OCI-LY7 (cell line): ENCODE measurements around the gene AGT. TPM values are rescaled to one million over a fixed set of nuclear protein-coding genes. Genes with fewer than 3 reads are reported as not detected.

Experiments used
- BruUV-seq: library from RNA; stranded (reverse); fragments of 400-500 nt; replicated peaks from 2 replicates; lab custom pipeline; 2021; lab: Mats Ljungman, UMichigan
- CTCF ChIA-PET: fragments of 300-600 bp; sonication (Branson Sonifier 250); formaldehyde crosslinking; loops from one replicate; lab custom pipeline; 2022; ENCODE audit warnings: antibody characterized with exemption; ENCODE audit not compliant: unreplicated experiment; lab: Charles Lee
- POLR2A ChIA-PET: fragments of 300-600 bp; sonication (Branson Sonifier 250); formaldehyde crosslinking; loops from one replicate; lab custom pipeline; 2022; ENCODE audit warnings: antibody characterized with exemption; lab: Charles Lee
- DNase-seq: peaks from one replicate; pipeline ENCODE4 v3.0.0-alpha.2; 2015; ENCODE audit warnings: low spot score
- H2AFZ ChIP-seq: fragments of 200-600 bp; sonication (generic), shearing (Covaris generic); 2 replicates; pipeline ENCODE4 v1.6.1; 2014; ENCODE audit warnings: mild to moderate bottlenecking, antibody characterized with exemption, low read length, moderate library complexity
- H3K27ac ChIP-seq: fragments of 200-600 bp; sonication (generic); 2 replicates; pipeline ENCODE4 v1.5.1; 2014; ENCODE audit warnings: mixed run types, low read depth, mild to moderate bottlenecking, moderate library complexity, low read length, inconsistent platforms; ENCODE audit not compliant: poor library complexity, severe bottlenecking
- H3K36me3 ChIP-seq: fragments of 200-600 bp; sonication (generic); 2 replicates; pipeline ENCODE4 v1.6.1; 2014; ENCODE audit warnings: mild to moderate bottlenecking, antibody characterized with exemption, low read length, moderate library complexity, mixed read lengths; ENCODE audit not compliant: insufficient read depth
- H3K4me1 ChIP-seq: fragments of 200-600 bp; sonication (generic); 2 replicates; pipeline ENCODE4 v1.5.1; 2014; ENCODE audit warnings: mild to moderate bottlenecking, low read length; ENCODE audit not compliant: insufficient read depth, poor library complexity, severe bottlenecking
- H3K4me2 ChIP-seq: fragments of 200-600 bp; sonication (generic); 2 replicates; pipeline ENCODE4 v1.6.1; 2014; ENCODE audit warnings: mild to moderate bottlenecking, low read length
- H3K4me3 ChIP-seq: fragments of 200-600 bp; sonication (generic); 2 replicates; pipeline ENCODE4 v1.5.1; 2014; ENCODE audit warnings: mild to moderate bottlenecking, low read depth, low read length; ENCODE audit not compliant: poor library complexity, severe bottlenecking
- H3K79me2 ChIP-seq: fragments of 200-600 bp; sonication (generic); 2 replicates; pipeline ENCODE4 v1.6.1; 2016; ENCODE audit warnings: low read depth, mild to moderate bottlenecking, low read length, moderate library complexity, mixed read lengths; ENCODE audit not compliant: insufficient read depth
- H3K9me2 ChIP-seq: fragments of 200-600 bp; sonication (generic); 2 replicates; pipeline ENCODE4 v1.6.1; 2016; ENCODE audit warnings: mild to moderate bottlenecking, low read length, mixed read lengths; ENCODE audit not compliant: insufficient read depth
- H3K9me3 ChIP-seq: fragments of 200-600 bp; sonication (generic); 2 replicates; pipeline ENCODE4 v1.6.1; 2014; ENCODE audit warnings: mild to moderate bottlenecking, mixed run types, low read length, mixed read lengths
- H4K20me1 ChIP-seq: fragments of 200-600 bp; sonication (generic); 2 replicates; pipeline ENCODE4 v1.6.1; 2014; ENCODE audit warnings: mild to moderate bottlenecking, antibody characterized with exemption, low read length, moderate library complexity, mixed read lengths; ENCODE audit not compliant: insufficient read depth
- CTCF ChIP-seq: fragments of 200-600 bp; sonication (generic); conservative IDR thresholded peaks from 2 replicates; pipeline ENCODE4 v1.5.1; 2014; ENCODE audit warnings: mild to moderate bottlenecking, antibody characterized with exemption, low read length, moderate library complexity, mixed read lengths
- EZH2phosphoT487 ChIP-seq: fragments of 200-600 bp; sonication (generic); IDR thresholded peaks from 2 replicates; pipeline ENCODE4 v1.6.1; 2018; ENCODE audit warnings: low read depth, borderline replicate concordance, mild to moderate bottlenecking, mixed run types, antibody characterized with exemption, low read length, moderate library complexity, mixed read lengths
- intact Hi-C: fragments of 100-400 bp; cut with micrococcal nuclease; formaldehyde crosslinking; loops from one replicate; pipeline ENCODE4 v1.10.0; 2022; ENCODE audit not compliant: unreplicated experiment
- total RNA-seq, 2 experiments: library from RNA; depleted of rRNA in 1 of 2; stranded (reverse); fragments of >200 nt in 1 of 2; shearing (Covaris generic) in 1 of 2; gene quantifications; 2 replicates each; pipeline ENCODE4 v1.2.3, GENCODE V29; 2014 to 2022

AGT gene
- total RNA-seq, 2 experiments from 2014 or later: not detected

DNA sequence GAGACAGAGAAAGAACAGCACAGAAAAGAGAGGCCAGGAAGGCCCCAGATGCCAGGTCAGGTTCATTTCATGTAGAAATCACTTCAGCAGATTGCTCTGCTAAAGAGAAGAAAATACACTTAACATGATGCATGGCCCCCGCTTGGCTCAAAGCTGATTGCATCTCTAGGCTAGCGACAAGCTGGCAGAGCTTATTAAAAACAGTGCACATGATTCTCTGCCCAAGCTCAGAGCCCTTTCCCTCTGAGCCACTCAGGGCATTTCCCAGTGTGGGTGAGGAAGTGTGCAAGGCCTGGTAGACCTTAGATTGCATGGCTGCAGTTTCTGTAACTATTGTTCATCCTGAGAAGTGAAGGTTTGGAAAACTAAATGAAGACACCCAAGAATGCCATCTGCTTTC, 30.0 kb upstream of the AGT start:
- Histone ChIP-seq H3K4me3 (no peak overlapping the region), H3K27ac (no peak overlapping the region), H4K20me1 (no peaks in the 10 kb centered on the region), H3K9me3 (no peaks in the 10 kb centered on the region), H3K4me1 (peaks cover 4% of the 10 kb centered on the region), H3K36me3 (no peaks in the 10 kb centered on the region), H3K4me2 (no peak overlapping the region), H2AFZ (no peak overlapping the region), H3K9me2 (no peaks in the 10 kb centered on the region), H3K79me2 (no peaks in the 10 kb centered on the region)
- TF ChIP-seq CTCF (no peak), EZH2phosphoT487 (no peak)
- ChIA-PET POLR2A (no interaction called here), CTCF (no interaction called here)
- BruUV-seq: no TSS peak
- intact Hi-C loops: loop anchor here (2.0 kb wide), 1 partner anchor 15 kb away; no protein-coding TSS in a partner anchor
- no peak for DNase-seq

DNA sequence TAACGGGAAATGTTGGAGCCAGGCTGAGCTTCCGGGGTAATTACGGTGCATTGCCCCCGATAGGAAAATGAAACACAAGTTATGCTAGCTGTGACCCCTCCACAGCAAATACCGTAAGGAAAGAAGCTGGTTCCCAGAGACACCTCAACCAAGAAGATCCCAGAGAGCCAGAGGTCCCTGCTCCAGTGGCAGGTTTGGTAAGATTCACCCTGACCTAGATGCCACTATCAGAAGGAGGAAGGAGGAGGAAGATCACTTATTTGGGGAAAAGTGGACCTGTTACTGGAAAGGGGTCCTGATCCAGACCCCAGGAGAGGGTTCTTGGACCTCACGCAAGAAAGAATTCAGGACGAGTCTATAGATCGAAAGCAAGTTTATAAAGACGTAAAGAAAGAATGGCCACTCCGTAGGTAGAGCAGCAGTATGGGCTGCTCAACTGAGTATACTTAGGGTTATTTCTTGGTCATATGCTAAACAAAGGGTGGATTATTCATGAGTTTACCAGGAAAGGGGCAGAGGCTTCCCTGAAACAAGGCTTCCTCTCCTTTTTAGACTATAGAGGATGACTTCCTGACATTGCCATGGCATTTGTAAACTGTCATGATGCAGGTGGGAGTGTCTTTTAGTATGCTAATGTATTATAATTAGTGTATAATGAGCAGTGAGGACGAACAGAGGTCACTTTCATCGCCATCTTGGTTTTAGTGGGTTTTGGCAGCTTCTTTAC, 25.8 kb upstream of the AGT start:
- Histone ChIP-seq H3K4me3 (no peak overlapping the region), H3K36me3 (no peaks in the 10 kb centered on the region), H3K79me2 (no peaks in the 10 kb centered on the region), H3K9me3 (no peaks in the 10 kb centered on the region), H3K27ac (no peak overlapping the region), H2AFZ (no peak overlapping the region), H3K4me2 (no peak overlapping the region), H3K9me2 (no peaks in the 10 kb centered on the region), H4K20me1 (no peaks in the 10 kb centered on the region), H3K4me1 (no peaks in the 10 kb centered on the region)
- no peak for DNase-seq
- TF ChIP-seq CTCF: no peak
- TF ChIP-seq EZH2phosphoT487: no peak
- intact Hi-C loops: no loop called here
- ChIA-PET POLR2A (interaction anchor here (0.5 kb wide), 1 partner anchor 303 kb away, joined by 3 read pairs; no protein-coding TSS in a partner anchor), CTCF (no interaction called here)
- BruUV-seq: no TSS peak

GRCh38 chr1:230737622-230738262, 23.8 kb upstream of the AGT start:
- ChIA-PET POLR2A (no interaction called here), CTCF (no interaction called here)
- Histone ChIP-seq H3K4me2 (no peak overlapping the region), H3K36me3 (no peaks in the 10 kb centered on the region), H4K20me1 (no peaks in the 10 kb centered on the region), H2AFZ (no peak overlapping the region), H3K4me1 (no peaks in the 10 kb centered on the region), H3K27ac (no peak overlapping the region), H3K9me3 (no peaks in the 10 kb centered on the region), H3K4me3 (no peak overlapping the region), H3K9me2 (no peaks in the 10 kb centered on the region), H3K79me2 (no peaks in the 10 kb centered on the region)
- DNase-seq: no peak
- intact Hi-C loops: no loop called here
- TF ChIP-seq CTCF (no peak), EZH2phosphoT487 (no peak)
- BruUV-seq: no TSS peak
